GM12872 (cell line): ENCODE data around the gene CD40.
A peak's percentile ranks its signal among the peaks of the same experiment; 100 is the strongest.

Experiments used
- TF ChIP-seq, protein P1 (sequence below): IDR thresholded peaks from 3 replicates; pipeline ENCODE4 v1.5.1; 2011; ENCODE audit warnings: low read depth, mild to moderate bottlenecking, low read length, moderate library complexity; ENCODE audit not compliant: insufficient read depth

The CD40 gene

DNA sequence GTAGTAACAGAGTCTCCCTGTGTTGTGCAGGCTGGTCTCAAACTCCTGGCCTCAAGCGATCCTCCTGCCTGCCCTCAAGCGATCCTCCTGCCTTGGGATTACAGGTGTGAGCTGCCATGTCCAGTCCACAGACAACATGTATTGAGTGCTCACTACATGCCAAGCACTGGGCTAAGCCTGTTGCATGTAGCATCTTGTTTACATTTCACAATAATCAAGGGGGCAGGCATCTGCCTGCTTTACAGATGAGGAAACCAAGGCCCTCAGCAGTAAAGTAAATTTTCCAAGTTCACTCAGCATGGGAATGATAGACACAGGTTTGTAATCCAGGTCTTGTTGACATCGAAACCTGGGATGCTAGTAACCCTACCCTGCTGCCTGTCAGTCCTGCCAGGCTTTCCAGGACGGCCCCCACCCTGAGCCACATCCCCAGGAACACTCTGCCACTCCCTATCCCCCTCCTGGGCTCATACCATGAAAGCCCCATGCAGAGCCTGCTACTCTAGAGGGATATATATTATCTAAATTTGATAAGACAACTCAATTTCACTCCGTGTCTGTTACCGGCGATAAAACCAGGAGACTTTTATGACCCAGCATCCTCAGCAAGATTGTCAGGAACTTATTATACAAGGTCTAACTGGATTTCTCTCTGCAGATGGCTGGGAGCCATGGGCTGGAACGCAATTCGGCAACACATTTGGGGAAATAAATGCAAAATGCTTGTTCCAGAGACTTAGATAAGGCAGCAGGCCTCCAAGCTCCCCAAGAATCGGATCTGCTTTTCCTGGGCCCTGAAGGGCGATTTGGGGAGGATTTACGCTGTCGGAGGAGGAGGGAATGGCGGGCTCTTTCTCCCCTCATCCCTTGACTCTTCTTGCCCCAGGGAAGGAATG, 30.4 kb downstream of the CD40 start:
- TF ChIP-seq, protein P1, sequence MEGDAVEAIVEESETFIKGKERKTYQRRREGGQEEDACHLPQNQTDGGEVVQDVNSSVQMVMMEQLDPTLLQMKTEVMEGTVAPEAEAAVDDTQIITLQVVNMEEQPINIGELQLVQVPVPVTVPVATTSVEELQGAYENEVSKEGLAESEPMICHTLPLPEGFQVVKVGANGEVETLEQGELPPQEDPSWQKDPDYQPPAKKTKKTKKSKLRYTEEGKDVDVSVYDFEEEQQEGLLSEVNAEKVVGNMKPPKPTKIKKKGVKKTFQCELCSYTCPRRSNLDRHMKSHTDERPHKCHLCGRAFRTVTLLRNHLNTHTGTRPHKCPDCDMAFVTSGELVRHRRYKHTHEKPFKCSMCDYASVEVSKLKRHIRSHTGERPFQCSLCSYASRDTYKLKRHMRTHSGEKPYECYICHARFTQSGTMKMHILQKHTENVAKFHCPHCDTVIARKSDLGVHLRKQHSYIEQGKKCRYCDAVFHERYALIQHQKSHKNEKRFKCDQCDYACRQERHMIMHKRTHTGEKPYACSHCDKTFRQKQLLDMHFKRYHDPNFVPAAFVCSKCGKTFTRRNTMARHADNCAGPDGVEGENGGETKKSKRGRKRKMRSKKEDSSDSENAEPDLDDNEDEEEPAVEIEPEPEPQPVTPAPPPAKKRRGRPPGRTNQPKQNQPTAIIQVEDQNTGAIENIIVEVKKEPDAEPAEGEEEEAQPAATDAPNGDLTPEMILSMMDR, result no peak

DNA sequence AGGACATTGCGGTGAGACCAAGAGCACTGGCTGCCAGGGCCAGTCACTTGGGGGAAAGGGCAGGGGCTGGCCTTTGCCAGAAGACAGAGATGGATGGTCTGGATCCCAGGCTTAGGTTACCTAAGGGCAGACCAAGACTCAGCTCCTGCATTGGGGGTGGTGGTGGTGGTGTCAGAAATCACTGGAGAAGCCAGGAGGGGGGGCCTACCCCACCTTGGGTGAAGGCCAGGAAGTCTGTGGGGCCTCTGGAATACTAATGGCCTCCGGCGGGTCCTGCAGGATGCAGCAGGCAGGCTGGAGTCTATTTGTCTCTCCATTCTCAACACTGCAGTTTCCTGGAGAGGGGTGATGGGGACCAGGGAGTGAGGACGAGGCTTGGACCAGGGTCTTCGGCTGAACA, 32.8 kb downstream of the CD40 start:
- TF ChIP-seq, protein P1, result no peak

DNA sequence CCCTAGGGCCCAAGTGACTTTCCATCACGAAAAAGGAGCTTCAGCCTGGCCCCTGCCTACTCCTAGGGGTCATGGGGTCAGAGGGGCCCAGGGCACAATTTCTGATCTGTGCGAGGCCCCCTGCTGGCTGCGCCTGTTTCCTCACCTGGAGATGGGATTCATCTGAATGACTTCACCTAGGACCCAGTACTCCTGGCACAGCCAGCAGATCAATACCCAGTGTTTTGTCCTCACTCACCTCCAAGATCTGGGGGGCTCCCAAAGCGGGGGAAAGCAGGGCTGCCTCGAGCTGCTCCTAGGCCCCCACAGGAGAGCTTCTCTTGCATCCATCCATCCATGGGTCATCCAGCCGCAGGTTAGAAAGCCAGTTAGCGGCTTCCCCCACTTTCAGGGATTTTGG, 33.8 kb downstream of the CD40 start:
- TF ChIP-seq, protein P1, result peak; percentile 71

DNA sequence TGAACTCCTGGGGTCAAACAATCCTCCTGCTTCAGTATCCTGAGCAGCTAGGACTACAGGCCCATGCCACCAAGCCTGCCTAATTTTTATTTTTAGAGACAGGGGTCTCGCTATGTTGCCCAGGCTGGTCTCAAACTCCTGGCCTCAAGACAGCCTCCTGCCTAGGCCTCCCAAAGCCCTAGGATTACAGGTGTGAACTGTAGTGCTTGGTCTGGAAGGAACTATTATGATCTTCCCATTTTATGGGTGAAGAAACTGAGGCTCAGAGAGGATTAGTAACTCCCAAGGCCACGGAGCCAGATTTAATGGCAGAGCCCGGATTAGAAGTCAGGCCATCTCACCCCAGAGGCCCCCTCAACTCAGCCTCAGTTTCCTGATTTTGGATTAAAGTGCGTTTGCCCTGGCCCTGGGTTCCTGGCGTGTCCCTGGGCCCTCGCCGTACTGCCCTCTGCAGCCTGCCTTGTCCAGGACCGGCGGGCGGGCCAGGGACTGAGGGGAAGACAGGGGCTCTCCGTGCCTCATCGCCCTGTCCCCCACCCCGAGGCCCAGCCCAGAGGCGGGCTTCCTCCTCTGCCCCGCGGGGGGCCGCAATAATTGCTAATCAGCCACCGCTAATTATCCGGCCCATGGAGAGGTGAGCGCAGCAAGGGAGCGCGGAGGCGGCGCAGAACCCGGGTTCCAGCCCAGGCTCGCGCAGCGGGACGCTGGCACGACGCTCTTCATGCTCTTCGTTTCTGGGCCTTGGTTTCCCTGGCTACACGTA, 34.9 kb downstream of the CD40 start:
- TF ChIP-seq, protein P1, result no peak

DNA sequence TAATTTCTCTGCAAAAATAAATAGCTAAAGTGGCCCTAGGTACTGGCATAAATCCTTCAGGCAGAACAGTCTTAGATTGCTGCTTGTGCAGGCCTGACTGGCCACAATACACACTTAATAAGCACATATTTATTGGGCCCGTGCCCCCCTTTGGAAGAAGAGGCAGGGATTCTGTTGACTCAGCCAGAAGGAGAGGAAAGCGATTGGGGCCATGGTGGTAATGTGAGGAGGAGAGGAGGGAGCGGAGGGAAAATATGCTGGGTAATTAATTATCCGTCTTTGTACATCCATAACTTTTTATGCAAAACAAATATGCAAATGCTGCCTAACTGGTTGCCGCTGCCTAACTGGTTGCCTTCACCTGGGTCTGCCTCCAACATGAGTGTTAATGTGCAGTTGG, 36.2 kb downstream of the CD40 start:
- TF ChIP-seq, protein P1, result no peak

DNA sequence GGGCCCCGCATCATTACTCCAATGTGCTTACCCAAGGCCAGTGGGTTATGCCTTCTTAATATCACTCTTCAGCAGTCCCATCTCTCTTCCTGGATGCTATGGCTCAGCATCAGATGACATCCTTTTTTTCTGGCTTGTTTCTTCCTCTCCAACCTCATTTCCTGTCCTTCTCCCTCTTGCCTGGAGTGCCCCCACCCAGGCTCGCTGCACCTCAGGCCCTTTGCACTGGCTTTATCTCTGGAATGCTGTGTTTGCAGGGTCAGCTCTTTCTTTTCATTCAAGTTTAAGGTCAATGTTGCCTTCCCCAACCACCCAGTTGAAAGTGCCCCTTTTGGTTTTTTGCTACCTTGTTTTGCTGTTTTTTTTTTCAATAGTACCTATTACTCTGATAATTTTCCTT, 36.7 kb downstream of the CD40 start:
- TF ChIP-seq, protein P1, result no peak

DNA sequence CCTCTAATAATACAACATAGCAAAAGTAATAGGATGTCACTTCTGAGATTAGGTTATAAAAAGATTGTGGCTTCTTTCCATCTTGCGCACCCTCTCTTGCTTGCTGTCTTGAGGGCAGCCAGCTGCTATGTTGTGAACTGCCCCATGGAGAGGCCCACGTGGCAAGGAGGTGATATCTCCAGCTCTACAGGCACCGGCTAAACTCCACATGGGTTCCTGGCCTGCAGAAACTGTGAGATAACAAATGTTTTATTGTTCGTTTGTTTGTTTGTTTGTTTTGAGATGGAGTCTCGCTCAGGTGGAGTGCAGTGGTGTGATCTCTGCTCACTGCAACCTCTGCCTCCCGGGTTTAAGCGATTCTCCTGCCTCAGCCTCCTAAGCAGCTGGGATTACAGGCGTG, 38.0 kb downstream of the CD40 start:
- TF ChIP-seq, protein P1, result no peak
